ENCODE measurements around the gene FAM20B.

FAM20B gene

GRCh38 chr1:179103999-179104398, 78.3 kb downstream of the FAM20B start:
- H3K36me3 ChIP-seq (ENCODE audit: control insufficient read depth, low read depth, low read length) = peaks cover 18% of the 10 kb centered on the region
- no peak overlapping the region for H3K4me3 ChIP-seq (ENCODE audit: low read length)
- H3K9me3 ChIP-seq (ENCODE audit: control insufficient read depth, low read depth, low read length) = no peaks in the 10 kb centered on the region
- H3K27ac ChIP-seq (ENCODE audit: low read length) = no peak overlapping the region
- H3K27me3 ChIP-seq (ENCODE audit: control insufficient read depth, insufficient read depth, low read length) = no peaks in the 10 kb centered on the region
- no peak overlapping the region for H3K9ac ChIP-seq (ENCODE audit: low read length)
- no peaks in the 10 kb centered on the region for H3K4me1 ChIP-seq (ENCODE audit: control insufficient read depth, low read depth, low read length)

GRCh38 chr1:179104611-179105250, 79.0 kb downstream of the FAM20B start:
- Histone ChIP-seq H3K36me3 (ENCODE audit: control insufficient read depth, low read depth, low read length) (peaks cover 21% of the 10 kb centered on the region), H3K27me3 (ENCODE audit: control insufficient read depth, insufficient read depth, low read length) (no peaks in the 10 kb centered on the region), H3K4me1 (ENCODE audit: control insufficient read depth, low read depth, low read length) (no peaks in the 10 kb centered on the region), H3K9me3 (ENCODE audit: control insufficient read depth, low read depth, low read length) (no peaks in the 10 kb centered on the region), H3K27ac (ENCODE audit: low read length) (no peak overlapping the region), H3K9ac (ENCODE audit: low read length) (no peak overlapping the region), H3K4me3 (ENCODE audit: low read length) (no peak overlapping the region)

DNA sequence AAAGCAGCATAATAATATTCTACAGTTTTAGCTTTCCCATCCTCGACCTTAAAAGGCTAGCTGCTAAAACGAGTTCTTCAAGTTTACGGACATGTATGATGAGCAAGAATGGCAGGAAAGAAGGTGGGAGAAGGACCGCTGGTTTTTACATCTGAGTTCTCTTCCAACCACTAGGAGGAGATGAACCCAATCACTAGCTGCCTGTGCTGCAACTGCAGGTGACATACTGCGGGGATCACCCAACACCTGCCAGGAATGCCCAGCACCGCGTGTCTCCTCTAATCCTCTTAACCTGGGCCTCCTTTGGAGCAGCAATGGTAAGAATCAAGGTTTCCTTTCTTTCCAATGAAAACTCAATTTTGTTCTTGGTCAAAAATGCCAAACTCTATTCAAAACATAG, 79.7 kb downstream of the FAM20B start:
- H3K4me1 ChIP-seq (ENCODE audit: control insufficient read depth, low read depth, low read length) = no peaks in the 10 kb centered on the region
- no peaks in the 10 kb centered on the region for H3K9me3 ChIP-seq (ENCODE audit: control insufficient read depth, low read depth, low read length)
- H3K27me3 ChIP-seq (ENCODE audit: control insufficient read depth, insufficient read depth, low read length) = no peaks in the 10 kb centered on the region
- no peak overlapping the region for H3K9ac ChIP-seq (ENCODE audit: low read length)
- no peak overlapping the region for H3K27ac ChIP-seq (ENCODE audit: low read length)
- no peak overlapping the region for H3K4me3 ChIP-seq (ENCODE audit: low read length)
- H3K36me3 ChIP-seq (ENCODE audit: control insufficient read depth, low read depth, low read length) = peaks cover 27% of the 10 kb centered on the region

DNA sequence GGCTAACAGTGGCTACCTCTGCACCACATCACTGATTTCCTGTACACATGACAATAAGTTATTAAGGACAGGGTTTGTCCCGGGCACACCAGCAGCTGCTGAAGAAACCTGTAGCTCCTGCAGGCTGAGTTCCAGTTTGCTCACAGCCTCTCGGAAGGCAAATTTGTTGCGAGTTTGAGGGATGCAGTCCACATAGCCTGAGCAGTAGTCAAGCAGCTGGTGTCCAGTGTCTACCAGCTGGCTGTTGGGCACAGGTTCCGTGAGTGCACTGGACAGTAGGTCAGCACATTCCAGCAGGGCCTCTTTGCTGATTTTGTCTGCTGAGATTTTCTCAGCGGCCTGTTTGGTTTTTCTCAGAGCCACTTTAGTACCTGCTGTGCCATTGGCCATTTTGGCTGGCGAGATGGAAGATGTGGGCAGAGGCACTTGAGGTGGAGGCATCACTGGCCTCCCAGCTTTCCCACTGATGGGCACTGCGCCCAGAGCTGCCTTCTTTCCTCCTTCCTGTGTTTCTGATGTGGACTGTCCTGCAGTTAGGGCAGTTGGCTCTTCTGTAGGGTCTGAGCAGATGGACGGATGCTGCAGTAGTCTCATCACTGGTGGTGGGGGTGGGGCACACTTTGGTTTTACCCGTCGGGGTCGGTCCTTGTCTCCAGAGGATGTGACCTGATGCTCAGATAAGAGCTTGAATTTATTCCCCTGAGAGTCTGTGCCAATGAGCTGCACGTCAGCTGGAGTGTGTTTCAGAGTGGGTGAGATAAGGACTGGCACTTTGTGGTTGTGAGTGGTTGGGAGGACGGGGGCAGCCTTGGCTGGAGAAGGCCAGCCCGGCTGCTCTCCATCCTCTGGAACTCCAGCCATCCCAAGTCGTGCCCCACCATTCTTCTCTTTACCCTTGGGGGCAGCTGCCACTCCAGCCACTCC, 82.3 kb downstream of the FAM20B start:
- no peak overlapping the region for H3K9ac ChIP-seq (ENCODE audit: low read length)
- H3K36me3 ChIP-seq (ENCODE audit: control insufficient read depth, low read depth, low read length) = peaks cover 42% of the 10 kb centered on the region

DNA sequence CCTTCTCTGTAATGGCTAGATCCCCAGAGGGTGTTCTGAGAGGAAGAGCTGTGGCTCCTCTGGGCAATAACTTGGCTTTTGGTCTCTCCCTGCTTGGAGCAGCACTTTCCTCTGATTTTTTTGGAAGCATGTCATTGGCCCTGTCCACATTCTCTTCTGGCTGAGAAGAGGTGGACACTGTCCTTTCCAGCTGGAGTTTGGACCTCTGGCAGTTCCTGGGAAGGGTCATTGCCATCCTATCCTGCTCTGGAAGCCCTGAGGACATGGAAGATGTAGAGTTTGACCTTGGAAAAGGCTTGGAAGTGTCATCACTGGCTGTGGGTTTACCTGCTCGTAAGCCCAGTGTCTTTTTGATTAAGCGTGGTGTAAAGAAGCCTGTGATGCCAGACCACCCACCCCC, 83.0 kb downstream of the FAM20B start:
- peaks cover 42% of the 10 kb centered on the region for H3K36me3 ChIP-seq (ENCODE audit: control insufficient read depth, low read depth, low read length)
- no peak overlapping the region for H3K9ac ChIP-seq (ENCODE audit: low read length)
- H3K4me1 ChIP-seq (ENCODE audit: control insufficient read depth, low read depth, low read length) = no peaks in the 10 kb centered on the region
- no peaks in the 10 kb centered on the region for H3K9me3 ChIP-seq (ENCODE audit: control insufficient read depth, low read depth, low read length)
- H3K27ac ChIP-seq (ENCODE audit: low read length) = no peak overlapping the region
- no peaks in the 10 kb centered on the region for H3K27me3 ChIP-seq (ENCODE audit: control insufficient read depth, insufficient read depth, low read length)
- H3K4me3 ChIP-seq (ENCODE audit: low read length) = no peak overlapping the region

More for the DNA sequence above, 82.3 kb downstream of the FAM20B start:
- no peak overlapping the region for H3K27ac ChIP-seq (ENCODE audit: low read length)
- H3K4me1 ChIP-seq (ENCODE audit: control insufficient read depth, low read depth, low read length) = no peaks in the 10 kb centered on the region
- no peaks in the 10 kb centered on the region for H3K27me3 ChIP-seq (ENCODE audit: control insufficient read depth, insufficient read depth, low read length)
- H3K9me3 ChIP-seq (ENCODE audit: control insufficient read depth, low read depth, low read length) = no peaks in the 10 kb centered on the region
- H3K4me3 ChIP-seq (ENCODE audit: low read length) = no peak overlapping the region

DNA sequence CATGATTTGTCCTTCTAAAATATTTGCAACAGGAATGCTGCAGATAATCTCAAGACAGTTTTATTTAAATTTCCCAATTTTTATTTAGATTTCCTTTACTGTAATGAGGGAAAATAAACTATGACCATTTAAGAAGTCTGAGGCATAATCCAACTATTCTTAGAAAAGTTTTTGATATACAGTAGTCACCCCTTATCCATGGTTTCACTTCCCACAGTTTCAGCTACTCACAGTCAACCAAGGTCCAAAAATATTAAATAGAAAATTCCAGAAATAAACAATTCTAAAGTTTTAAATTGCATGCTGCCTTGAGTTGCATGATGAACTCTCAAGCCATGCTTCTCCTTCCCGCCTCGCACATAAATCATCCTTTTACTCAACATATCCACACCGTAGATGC, 89.5 kb downstream of the FAM20B start:
- Histone ChIP-seq H3K36me3 (ENCODE audit: control insufficient read depth, low read depth, low read length) (peaks cover 43% of the 10 kb centered on the region), H3K27ac (ENCODE audit: low read length) (no peak overlapping the region)

GRCh38 chr1:179119513-179119912, 93.8 kb downstream of the FAM20B start:
- Histone ChIP-seq H3K4me3 (ENCODE audit: low read length) (no peak overlapping the region), H3K27ac (ENCODE audit: low read length) (no peak overlapping the region), H3K9me3 (ENCODE audit: control insufficient read depth, low read depth, low read length) (no peaks in the 10 kb centered on the region), H3K27me3 (ENCODE audit: control insufficient read depth, insufficient read depth, low read length) (no peaks in the 10 kb centered on the region), H3K4me1 (ENCODE audit: control insufficient read depth, low read depth, low read length) (no peaks in the 10 kb centered on the region), H3K36me3 (ENCODE audit: control insufficient read depth, low read depth, low read length) (peaks cover 30% of the 10 kb centered on the region), H3K9ac (ENCODE audit: low read length) (no peak overlapping the region)

More for the DNA sequence above, 89.5 kb downstream of the FAM20B start:
- Histone ChIP-seq H3K27me3 (ENCODE audit: control insufficient read depth, insufficient read depth, low read length) (no peaks in the 10 kb centered on the region), H3K4me3 (ENCODE audit: low read length) (no peak overlapping the region), H3K9ac (ENCODE audit: low read length) (no peak overlapping the region), H3K9me3 (ENCODE audit: control insufficient read depth, low read depth, low read length) (no peaks in the 10 kb centered on the region), H3K4me1 (ENCODE audit: control insufficient read depth, low read depth, low read length) (no peaks in the 10 kb centered on the region)

GRCh38 chr1:179120736-179121135, 95.0 kb downstream of the FAM20B start:
- no peak overlapping the region for H3K27ac ChIP-seq (ENCODE audit: low read length)
- no peaks in the 10 kb centered on the region for H3K4me1 ChIP-seq (ENCODE audit: control insufficient read depth, low read depth, low read length)
- peaks cover 27% of the 10 kb centered on the region for H3K36me3 ChIP-seq (ENCODE audit: control insufficient read depth, low read depth, low read length)
- H3K9me3 ChIP-seq (ENCODE audit: control insufficient read depth, low read depth, low read length) = no peaks in the 10 kb centered on the region
- H3K27me3 ChIP-seq (ENCODE audit: control insufficient read depth, insufficient read depth, low read length) = no peaks in the 10 kb centered on the region
- H3K4me3 ChIP-seq (ENCODE audit: low read length) = no peak overlapping the region
- no peak overlapping the region for H3K9ac ChIP-seq (ENCODE audit: low read length)

GRCh38 chr1:179121159-179121938, 95.7 kb downstream of the FAM20B start:
- Histone ChIP-seq H3K4me3 (ENCODE audit: low read length) (no peak overlapping the region), H3K27me3 (ENCODE audit: control insufficient read depth, insufficient read depth, low read length) (no peaks in the 10 kb centered on the region), H3K4me1 (ENCODE audit: control insufficient read depth, low read depth, low read length) (no peaks in the 10 kb centered on the region), H3K27ac (ENCODE audit: low read length) (no peak overlapping the region), H3K9me3 (ENCODE audit: control insufficient read depth, low read depth, low read length) (no peaks in the 10 kb centered on the region), H3K9ac (ENCODE audit: low read length) (no peak overlapping the region), H3K36me3 (ENCODE audit: control insufficient read depth, low read depth, low read length) (peaks cover 29% of the 10 kb centered on the region)

- Histone ChIP-seq H3K9me3 (ENCODE audit: control insufficient read depth, low read depth, low read length) (no peaks in the 10 kb centered on the region), H3K27me3 (ENCODE audit: control insufficient read depth, insufficient read depth, low read length) (no peaks in the 10 kb centered on the region), H3K27ac (ENCODE audit: low read length) (no peak overlapping the region), H3K4me3 (ENCODE audit: low read length) (no peak overlapping the region), H3K36me3 (ENCODE audit: control insufficient read depth, low read depth, low read length) (peaks cover 10% of the 10 kb centered on the region), H3K4me1 (ENCODE audit: control insufficient read depth, low read depth, low read length) (no peaks in the 10 kb centered on the region), H3K9ac (ENCODE audit: low read length) (no peak overlapping the region)
Measured at GRCh38 chr1:179124873-179125272, 99.2 kb downstream of the FAM20B start.

All from iPS-18a (cell line).